NK-92 treated with Interleukin-12 subunit alpha and Interleukin-12 subunit beta, amount 100 ng/mL, for 24 hours (cell line): ENCODE data around the gene RAB6C.
"Not testable (repeated sequence)": the region's sequence is repeated elsewhere in the genome, so short reads cannot be mapped to it uniquely, and the experiment has no call there.

Experiments used
- DNase-seq: peaks from one replicate; lab custom pipeline; 2025; lab: John Stamatoyannopoulos, UW

RAB6C gene

DNA sequence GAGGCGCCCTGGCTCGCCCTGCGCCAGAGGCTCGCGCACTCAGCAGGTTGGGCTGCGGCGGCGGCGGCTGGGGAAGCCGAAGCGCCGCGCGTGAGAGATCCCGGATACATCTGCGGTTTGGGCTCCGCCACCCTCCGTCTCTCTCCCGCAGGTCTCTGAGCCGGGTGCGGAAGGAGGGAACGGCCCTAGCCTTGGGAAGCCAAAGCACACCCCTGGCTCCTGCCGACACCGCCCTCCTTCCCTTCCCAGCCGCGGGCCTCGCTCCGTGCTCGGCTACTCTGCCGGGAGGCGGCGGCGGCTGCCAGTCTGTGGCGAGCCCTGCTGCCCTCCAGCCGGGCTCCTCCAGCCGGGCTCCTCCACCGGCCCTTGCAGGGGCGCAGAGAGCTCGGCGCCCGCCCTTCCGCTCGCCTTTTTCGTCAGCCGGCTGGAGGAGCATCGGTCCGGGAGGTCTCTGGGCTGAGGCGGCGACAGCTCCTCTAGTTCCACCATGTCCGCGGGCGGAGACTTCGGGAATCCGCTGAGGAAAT, at the start of gene RAB6C:
RAB6C (plus strand) TSS at position 38 of the 527 bp plus-strand sequence; CDS start at position 488, 450 bp downstream.
- not testable (repeated sequence) for DNase-seq

DNA sequence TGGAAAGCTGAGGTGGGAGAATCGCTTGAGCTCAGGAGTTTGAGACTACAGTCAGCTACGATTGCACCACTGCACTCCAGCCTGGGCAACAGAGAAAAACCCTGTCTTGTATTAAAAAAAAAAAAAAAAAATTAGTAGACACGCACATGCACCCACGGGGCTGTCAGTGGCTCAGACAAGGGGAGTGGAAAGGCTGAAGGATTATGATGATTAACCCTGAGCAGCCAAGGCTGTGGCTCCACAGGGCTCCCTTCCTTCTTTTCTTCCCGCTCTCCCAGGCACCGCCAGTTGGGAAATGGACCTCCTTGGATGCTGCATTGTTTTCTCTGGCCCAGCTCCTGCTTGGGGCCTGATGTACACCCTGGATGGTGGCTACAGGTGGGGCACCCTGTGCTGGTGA, 49.0 kb upstream of the RAB6C start:
- DNase-seq = no peak

DNA sequence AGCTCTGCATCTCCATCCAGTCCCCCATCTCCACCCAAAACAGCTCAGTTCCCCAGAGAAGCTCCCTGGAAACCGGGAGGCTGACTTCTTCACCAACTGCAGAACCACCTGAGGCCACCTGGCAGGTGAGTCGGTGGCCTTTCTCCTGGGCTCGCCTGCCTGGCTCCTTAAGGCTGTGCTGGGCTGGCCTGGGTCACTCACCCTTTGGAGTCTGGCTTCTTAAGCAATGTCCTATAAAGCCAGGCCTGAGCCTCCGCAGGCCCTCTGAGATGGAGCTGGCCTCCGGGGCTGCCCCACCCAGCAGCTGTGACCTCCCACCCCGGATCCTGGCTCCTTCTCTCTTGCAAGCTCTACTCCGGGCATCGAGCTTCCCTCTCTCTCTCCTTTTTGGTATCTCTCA, 46.1 kb upstream of the RAB6C start:
- not testable (repeated sequence) for DNase-seq

DNA sequence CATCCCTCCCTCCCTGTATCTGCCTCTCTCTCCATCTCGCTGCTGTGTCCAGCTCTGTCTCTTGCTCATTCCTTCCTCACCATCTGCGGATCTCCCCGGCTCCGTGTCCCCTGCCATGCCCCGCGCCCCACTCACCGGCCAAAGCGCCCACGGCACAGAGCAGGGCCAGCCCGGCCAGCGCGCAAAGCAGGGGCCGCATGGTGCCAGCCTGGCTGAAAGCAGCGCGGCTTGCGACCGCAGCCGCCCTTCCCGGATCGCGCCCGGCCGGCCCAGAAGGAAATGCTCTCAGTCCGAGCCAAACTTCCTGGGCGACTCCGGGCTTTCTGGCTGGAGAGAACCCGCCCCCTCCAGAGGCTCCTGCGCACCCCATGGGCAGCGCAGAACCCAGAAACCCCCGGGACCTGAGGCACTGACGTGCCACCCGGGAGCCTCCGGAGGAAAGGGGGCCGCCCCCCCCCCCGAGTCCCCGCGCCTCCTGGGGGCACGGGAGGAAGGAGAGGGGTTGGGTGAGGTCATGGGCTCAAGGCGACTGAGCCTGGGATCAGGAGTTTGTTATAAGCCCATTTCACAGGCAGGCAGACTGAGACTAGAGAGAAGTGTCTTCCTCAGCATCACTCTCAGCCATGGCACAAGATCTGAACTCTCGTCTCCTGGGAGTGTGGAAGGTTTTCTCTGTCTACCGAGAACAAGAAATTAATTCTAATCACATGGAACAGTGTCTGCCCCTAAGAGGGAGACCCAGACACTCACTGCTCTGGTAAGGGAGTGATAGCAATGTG, 45.2 kb upstream of the RAB6C start:
- DNase-seq = no peak

DNA sequence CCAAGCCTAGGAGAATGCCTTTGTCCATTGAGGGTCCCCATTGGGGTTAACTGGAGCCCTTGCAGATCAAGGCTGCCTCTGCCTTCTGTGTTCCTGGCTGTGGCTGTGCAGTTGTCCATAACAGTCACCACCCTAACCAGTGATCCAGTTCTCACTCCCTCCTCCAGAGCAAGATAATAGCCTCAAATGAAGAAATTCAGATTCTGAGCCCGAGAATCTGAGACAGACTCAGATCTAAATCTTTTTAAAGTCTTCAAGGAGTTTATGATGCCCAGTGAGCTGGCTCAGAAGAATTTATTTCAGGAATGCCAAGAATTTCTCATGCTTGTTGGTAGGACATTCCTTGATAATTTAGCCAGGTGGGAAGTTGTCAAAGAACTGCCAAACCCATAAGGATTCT, 44.3 kb upstream of the RAB6C start:
- no peak for DNase-seq

DNA sequence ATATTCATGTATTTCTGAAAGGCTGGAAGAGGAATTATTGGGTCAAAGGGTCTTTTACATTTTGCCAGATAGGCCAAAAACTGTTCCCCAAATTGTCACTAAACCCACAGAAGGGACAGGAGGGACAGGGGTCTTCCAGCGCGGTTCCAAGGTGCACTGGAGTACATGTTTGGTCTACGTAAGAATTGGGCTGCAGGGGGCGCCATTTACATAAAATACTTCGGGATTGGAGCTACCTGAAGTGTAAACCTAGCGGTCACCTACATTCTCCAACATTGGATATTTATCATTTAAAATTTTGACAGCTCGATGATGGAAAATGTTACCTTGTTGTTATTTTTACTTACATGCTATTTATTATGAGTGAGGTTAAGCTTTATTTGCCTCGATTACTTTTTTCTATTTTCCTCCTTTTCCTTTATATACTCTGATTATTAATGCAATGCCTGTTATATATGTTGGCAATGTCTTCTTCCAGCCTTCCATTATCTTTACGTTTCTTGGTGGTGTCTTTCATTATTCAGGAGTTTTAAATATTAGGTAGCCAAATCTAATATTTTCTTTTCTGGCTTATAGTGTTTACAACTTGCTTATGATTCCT, 43.0 kb upstream of the RAB6C start:
- peak; percentile 21 for DNase-seq

DNA sequence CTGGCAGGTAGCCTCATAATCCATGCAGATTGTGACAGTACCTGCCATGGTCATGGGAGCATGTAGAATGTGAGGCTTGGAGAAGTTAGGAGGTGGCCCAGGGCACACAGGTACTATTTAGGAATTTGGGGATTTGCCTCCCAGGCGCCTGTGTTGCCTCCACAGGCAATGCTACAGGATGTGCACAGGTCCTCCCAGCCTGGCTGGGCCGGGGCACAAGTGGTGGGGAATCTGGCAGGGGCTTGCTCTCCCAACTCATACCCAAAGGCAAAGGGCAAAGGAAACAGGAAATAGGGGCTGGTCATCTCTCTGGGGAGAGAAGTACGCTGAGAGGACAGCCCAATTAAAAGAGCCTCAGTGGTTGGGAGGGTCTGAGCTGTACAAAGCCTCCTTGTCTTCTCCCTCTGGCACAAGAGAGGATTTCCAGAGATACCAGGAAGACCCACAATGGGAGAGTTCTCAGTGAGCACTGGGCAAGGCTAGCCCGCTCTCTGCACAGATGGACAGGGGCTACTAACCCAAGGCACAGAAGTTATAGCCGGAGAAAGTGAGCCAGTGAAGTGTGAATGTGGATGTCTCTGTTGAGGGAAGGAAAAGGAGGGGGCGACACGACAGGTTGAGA, 40.5 kb upstream of the RAB6C start:
- DNase-seq = not testable (repeated sequence)

DNA sequence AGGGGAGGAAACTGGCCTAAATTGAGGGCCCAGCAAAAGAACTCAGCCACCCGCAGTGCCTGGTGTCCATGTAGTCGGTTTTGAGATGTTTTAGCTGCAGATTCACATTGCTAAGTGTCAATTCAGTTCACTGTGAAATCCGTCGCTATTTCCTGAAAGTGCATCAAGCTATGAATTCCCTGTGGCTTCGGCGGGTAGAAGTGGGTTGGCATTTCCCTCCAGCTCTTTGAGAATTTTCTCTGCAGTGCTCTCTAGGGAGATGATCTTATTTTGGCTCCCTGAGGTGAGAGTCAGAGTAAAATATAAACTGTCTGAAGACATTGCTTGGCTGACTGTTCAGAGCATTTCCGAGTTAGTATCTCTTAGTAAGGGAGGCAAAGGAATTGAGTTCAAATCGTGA, 36.0 kb upstream of the RAB6C start:
- not testable (repeated sequence) for DNase-seq

DNA sequence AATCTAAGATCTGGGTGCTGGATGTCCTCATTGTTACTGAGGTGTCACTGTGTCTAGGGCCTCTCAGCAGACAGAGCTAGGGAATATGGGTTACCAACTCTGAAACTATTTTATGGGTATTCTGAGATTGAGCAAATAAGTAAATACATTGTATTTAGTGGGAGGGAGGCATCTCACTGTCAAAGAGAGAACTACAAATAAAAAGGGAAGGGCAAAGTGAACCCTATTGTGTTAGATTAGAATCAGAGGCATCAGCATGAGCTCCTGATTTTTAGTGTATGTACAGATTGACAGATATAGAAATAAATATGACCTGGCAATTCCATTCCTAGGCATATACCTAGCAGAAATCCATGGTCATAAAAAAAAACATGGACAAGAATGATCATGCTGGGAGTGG, 33.9 kb upstream of the RAB6C start:
- DNase-seq = no peak

DNA sequence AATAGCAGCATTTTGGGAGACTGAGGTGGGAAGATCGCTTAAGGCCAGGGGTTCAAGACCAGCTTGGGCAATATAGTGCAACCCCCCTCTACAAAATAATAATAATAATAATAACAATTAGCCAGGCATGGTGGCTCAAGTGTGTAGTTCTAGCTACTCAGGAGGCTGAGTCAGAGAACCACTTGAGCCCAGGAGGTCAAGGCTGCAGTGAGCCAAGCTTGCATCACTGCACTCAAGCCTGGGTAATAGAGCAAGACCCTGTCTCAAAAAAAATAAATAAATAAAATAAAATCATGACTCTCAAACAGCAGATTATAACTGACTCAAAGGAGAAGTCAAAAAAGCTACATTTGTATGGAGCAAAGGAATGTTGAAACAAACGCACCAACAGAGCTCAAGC, 31.8 kb upstream of the RAB6C start:
- not testable (repeated sequence) for DNase-seq

DNA sequence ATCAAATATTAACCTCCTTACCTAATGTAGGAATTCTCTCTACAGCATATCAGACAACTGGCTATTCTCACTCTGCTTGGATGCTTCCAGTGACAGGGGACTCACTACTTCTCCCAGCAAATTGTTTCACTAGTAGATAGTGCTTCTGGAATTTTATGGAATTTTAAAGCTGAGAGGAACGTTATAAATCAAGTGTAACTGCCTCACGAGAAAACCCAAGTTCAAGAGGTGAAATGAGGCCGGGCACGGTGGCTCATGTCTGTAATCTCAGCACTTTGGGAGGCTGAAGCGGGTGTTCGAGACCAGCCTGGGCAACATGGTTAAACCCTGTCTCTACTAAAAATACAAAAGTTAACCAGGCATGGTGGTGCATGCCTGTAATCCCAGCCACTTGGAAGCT, 23.3 kb upstream of the RAB6C start:
- not testable (repeated sequence) for DNase-seq

DNA sequence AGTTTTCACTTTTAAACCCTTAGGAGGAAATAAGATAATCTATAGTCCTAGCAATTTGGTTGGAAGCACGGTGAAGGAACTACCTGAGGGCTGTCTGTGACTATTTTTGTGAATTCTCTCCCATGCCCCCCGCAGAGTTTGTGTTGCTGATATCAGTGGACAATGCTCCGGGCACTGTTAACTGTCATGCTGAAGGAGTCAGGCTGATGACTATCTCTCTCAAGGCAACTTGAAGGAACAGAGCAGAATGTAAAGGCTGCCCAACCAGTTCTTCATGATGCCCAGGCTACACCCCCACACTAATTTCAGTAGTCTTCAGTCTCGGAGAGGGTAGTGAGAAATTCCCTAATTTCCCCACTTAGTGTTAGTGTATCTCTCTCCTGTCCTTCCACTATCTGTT, 21.6 kb upstream of the RAB6C start:
- no peak for DNase-seq

DNA sequence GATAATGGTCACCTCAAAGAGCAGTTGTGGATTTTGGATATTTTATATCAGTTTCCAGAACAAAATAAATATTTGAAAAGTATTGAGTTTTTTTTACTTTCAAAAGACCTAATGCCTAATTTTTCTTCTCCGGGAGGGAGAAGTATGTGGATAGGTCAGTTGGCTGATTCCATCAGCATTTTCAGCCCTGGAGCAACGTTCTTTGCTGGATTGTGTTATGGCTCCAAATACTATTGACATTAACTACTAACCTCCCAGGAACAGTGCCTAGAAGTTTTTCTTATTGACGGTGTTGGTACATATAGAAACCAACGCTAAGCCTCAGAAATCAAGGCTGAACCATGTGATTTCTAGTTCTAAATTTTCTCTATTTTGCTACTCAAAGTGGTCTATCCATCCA, 20.7 kb upstream of the RAB6C start:
- DNase-seq = not testable (repeated sequence)

DNA sequence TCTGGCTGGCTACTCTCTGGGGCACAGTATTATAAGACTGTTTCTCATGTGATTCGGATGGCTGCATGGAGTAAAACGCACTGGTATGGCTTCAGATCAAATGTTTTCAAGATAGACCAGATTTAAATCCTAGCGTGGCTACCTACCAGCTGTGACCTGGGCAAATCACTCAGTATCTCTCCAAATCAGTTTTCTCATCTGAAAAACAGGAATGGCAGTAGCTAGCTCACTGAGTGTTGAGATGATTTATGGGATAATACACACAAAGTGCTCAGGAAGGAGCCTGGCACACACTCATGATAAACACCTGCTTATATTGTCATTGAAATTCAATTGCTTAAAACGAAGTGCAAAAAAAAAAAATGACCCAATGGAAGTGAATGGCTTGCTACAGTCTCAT, 10.9 kb upstream of the RAB6C start:
- DNase-seq = not testable (repeated sequence)

DNA sequence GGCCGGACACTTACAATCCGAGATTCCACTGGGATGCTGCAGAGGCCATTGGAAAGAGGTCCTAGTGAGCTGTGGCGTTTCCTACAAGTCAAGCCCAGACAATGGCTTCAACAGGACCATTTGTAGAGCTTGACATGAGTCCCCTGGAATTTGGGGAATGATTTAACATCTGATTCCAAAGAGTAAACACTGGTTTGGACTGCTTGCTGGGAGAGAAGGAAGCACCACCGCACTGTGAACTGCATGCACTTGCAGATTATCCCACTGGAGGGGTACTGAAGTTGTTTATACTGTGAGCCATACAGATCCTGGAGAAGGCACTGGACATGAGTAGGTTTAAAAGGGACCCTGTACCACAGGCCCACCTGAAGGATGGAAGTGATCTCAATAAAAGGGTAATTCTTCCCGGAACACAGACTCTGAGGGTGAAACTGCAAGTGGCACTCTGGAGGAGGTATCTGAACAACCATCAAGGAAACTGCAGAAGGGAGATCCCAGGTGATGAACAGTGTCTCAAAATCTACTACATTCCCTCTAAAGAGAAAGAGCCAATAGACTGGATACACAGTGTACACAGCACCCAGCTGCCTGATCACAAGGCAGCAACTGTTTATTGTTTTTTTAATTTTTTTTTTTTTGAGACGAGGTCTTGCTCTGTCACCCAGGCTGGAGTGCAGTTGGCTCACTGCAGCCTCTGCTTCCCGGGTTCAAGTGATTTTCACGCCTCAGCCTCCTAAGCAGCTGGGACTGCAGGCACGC, 4.3 kb upstream of the RAB6C start:
- DNase-seq = no peak

DNA sequence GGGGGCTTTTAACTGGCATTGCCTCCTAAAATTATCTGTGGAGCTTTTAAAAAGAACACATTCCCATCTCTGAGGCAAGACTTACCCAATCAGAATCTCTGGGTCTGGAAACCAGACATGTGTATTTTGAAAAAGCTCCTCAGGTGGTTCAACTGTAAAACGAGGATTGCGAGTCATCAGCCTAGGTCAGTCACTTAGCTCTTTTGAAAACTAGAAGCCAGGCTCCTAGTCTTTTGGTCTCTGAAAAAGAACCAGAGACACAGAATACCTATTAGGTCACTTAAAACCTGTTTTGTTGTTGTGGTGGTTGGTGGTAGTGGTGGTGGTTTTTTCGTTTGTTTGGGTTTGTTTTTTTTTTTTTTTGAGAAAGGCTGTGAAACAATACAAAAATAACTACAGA, 2.5 kb upstream of the RAB6C start:
- not testable (repeated sequence) for DNase-seq

DNA sequence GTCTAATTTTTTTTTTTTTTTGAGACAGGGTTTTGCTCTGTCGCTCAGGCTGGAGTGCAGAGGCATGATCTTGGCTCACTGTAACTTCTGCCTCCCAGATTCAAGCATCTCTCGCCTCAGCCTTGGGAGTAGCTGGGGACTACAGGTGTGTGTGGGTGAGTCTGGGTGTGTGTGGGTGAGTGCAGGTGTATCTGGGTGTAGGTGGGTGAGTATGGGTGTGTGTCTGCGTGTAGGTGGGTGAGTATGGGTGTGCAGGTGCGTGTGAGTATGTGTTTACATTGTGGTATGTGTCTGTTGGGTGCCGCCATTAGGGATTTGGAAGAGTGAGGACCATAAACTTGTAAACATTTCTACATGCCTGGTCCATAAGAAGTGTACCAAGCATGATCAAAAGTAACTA, 1.5 kb upstream of the RAB6C start:
- no peak for DNase-seq

DNA sequence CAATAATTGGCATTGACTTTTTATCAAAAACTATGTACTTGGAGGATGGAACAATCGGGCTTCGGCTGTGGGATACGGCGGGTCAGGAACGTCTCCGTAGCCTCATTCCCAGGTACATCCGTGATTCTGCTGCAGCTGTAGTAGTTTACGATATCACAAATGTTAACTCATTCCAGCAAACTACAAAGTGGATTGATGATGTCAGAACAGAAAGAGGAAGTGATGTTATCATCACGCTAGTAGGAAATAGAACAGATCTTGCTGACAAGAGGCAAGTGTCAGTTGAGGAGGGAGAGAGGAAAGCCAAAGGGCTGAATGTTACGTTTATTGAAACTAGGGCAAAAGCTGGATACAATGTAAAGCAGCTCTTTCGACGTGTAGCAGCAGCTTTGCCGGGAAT, 780 bp downstream of the RAB6C start:
- not testable (repeated sequence) for DNase-seq

DNA sequence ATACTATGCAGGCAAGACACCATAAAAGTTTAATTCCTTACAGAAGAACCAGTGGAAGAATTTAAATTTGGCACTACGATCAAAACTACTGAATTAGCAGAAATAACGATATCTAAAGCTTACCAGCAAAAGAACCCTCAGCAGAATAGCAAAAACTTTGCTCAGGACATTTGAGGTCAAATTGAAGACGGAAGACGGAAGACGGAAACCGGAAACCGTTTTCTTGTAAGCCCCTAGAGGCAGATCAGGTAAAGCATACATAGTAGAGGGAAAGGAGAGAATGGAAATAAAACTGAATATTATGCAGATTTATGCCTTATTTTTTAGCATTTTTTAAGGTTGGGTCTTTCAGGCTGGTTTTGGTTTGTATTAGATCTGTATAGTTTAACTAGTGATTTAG, 2.2 kb downstream of the RAB6C start:
- DNase-seq = not testable (repeated sequence)

DNA sequence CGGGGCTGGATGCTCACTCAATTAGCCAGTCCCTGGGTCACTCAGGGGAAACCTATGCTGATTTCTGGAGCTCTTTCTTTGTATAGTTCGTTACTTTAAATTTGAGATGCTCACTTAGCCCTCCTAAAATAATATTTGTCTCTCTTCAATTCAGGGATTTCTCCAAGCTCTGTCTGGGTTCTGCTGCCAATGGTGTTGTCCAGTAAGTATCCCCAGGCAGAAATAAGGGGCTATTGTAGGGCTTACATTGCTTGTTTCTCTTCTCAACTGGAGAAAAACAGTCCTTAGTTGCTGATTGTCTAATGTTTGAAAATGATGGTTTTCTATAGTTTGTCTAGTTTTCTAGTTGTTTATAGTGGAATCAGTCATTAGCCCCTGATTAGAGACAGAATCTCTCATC, 5.0 kb downstream of the RAB6C start:
- DNase-seq = no peak

DNA sequence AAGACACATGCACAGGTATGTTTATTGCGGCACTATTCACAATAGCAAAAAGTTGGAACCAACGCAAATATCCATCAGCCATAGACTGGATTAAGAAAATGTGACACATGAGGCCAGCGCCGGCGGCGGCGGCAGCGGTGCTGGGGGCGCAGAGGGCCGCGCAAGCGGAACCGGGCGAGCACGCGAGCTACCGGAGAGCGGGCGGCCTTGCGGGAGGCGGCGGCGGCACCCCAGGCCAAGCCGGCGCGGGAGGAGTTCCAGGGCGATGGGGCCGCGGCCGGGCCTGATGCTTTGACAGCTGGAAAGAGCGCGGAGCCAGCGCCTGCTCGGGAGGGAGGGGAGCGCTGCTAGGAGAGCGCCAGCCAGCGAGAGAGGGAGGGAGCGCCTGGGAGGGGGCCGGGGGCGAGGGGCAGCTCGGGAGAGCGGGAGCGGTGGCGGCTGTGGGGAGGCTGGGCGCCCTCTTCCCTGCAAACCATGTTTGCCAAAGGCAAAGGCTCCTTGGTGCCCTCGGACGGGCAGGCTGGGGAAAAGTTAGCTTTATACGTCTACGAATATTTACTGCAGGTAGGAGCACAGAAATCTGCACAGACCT, 13.0 kb downstream of the RAB6C start:
- DNase-seq = not testable (repeated sequence)

DNA sequence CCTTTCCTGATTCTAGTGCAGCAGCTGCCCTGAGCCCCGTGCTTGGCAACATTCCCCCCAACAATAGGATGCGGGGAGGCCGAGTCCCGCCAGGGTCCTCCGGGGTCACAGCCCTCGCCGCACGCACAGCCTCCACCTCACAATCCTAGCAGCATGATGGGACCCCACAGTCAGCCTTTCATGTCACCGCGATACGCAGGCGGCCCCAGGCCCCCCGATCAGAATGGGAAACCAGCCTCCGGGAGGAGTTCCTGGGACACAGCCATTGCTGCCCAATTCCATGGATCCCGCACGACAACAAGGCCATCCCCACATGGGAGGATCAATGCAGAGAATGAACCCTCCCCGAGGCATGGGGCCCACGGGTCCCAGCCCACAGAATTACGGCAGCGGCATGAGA, 13.7 kb downstream of the RAB6C start:
- DNase-seq = not testable (repeated sequence)
